ENCODE results near the gene GALM. TPM values are rescaled to one million over a fixed set of nuclear protein-coding genes. Genes with fewer than 3 reads are reported as not detected.

The GALM gene
- total RNA-seq, 1 experiment from 2014 or later: 10.0 TPM

- Histone ChIP-seq H3K18ac (ENCODE audit: insufficient read length, low read depth, low read length) (no peak overlapping the region), H4K5ac (ENCODE audit: insufficient read length, low read depth, low read length) (no peak overlapping the region), H3T11ph (ENCODE audit: low read length) (no peak overlapping the region), H2BK5ac (ENCODE audit: insufficient read length, low read length) (no peak overlapping the region), H3K79me2 (ENCODE audit: insufficient read depth, low read length) (no peaks in the 10 kb centered on the region), H3K56ac (ENCODE audit: insufficient read length, low read depth, low read length) (no peak overlapping the region), H3K14ac (ENCODE audit: insufficient read depth, low read length) (no peak overlapping the region), H3K23ac (ENCODE audit: insufficient read length, low read depth, low read length) (no peak overlapping the region), H2BK15ac (ENCODE audit: low read depth, low read length) (no peak overlapping the region), H3K27ac (ENCODE audit: insufficient read length, low read depth, low read length) (no peak overlapping the region), H3K4me1 (ENCODE audit: insufficient read depth, low read length) (no peaks in the 10 kb centered on the region), H3K9ac (ENCODE audit: extremely low read depth, insufficient read length, low read length) (no peak overlapping the region), H3K4ac (ENCODE audit: low read depth, low read length) (no peak overlapping the region), H3K23me2 (ENCODE audit: insufficient read length, low read depth, low read length, poor library complexity, severe bottlenecking) (no peaks in the 10 kb centered on the region), H3K4me2 (ENCODE audit: insufficient read depth, insufficient read length, low read length) (no peak overlapping the region), H2BK20ac (ENCODE audit: low read depth, low read length, poor library complexity, severe bottlenecking) (no peak overlapping the region), H2AK5ac (ENCODE audit: insufficient read length, low read length) (no peak overlapping the region), H4K8ac (replicated peaks; ENCODE audit: insufficient read length, low read depth, low read length) (no peak overlapping the region), H2BK120ac (ENCODE audit: low read depth, low read length, poor library complexity, severe bottlenecking) (no peak overlapping the region), H4K20me1 (ENCODE audit: control insufficient read depth, insufficient read depth, insufficient read length) (no peaks in the 10 kb centered on the region), H4K91ac (ENCODE audit: insufficient read length, low read depth, low read length) (no peak overlapping the region), H3K27me3 (ENCODE audit: insufficient read depth, low read length) (no peaks in the 10 kb centered on the region), H2AFZ (ENCODE audit: low read length) (no peak overlapping the region), H3K9me3 (ENCODE audit: control insufficient read depth, low read depth, low read length) (no peaks in the 10 kb centered on the region), H3K79me1 (ENCODE audit: insufficient read depth, low read depth, low read length, poor library complexity, severe bottlenecking) (no peaks in the 10 kb centered on the region), H2BK12ac (ENCODE audit: insufficient read length, low read depth, low read length) (no peak overlapping the region)
- no peaks in the 10 kb centered on the region for H3K9me3 Mint-ChIP-seq
- H3K4me1 Mint-ChIP-seq: no peaks in the 10 kb centered on the region
- TF ChIP-seq CTCF (conservative IDR thresholded peaks at IDR 0.05): no peak
- no peak overlapping the region for H3K4me3 Mint-ChIP-seq
- no CpG with 5 or more reads among the region's 2 CpGs for WGBS (ENCODE audit: extremely low coverage, insufficient read length, low lambda C conversion rate)
- H3K27me3 Mint-ChIP-seq (ENCODE audit: low read depth): no peaks in the 10 kb centered on the region
- DNase-seq: no peak
- no peaks in the 10 kb centered on the region for H3K36me3 Mint-ChIP-seq (ENCODE audit: insufficient read depth in 1 of 3, low read depth in 3 of 3)
- no peak overlapping the region for H3K27ac Mint-ChIP-seq
Measured at GRCh38 chr2:38659115-38659514, 6.8 kb upstream of the GALM start.

Measured in H9 (cell line).